Parathyroid adenoma (tissue), 2 donors: ENCODE results near the gene GRID1.

Experiments
- H2AFZ ChIP-seq: fragments of 300-600 bp; sonication (generic); one replicate; pipeline ENCODE4 v1.7.0; 2017; ENCODE audit warnings: antibody characterized with exemption, mild to moderate bottlenecking
- H3K27ac ChIP-seq: fragments of 300-600 bp; sonication (generic); one replicate; pipeline ENCODE4 v1.7.0; 2017
- H3K27me3 ChIP-seq: fragments of 300-600 bp; sonication (generic); one replicate; pipeline ENCODE4 v1.7.0; 2017; ENCODE audit warnings: low read length; ENCODE audit not compliant: control insufficient read depth, insufficient read depth
- H3K36me3 ChIP-seq: fragments of 300-600 bp; sonication (generic); one replicate; pipeline ENCODE4 v1.7.0; 2017; ENCODE audit warnings: low read length; ENCODE audit not compliant: control insufficient read depth, insufficient read depth
- H3K4me1 ChIP-seq: fragments of 300-600 bp; sonication (generic); one replicate; pipeline ENCODE4 v1.7.0; 2017; ENCODE audit warnings: control low read depth
- H3K4me2 ChIP-seq: fragments of 300-600 bp; sonication (generic); one replicate; pipeline ENCODE4 v1.7.0; 2017; ENCODE audit warnings: low read length
- H3K4me3 ChIP-seq: fragments of 300-600 bp; sonication (generic); one replicate; pipeline ENCODE4 v1.7.0; 2017; ENCODE audit warnings: low read depth, low read length
- H3K79me2 ChIP-seq: fragments of 300-600 bp; sonication (generic); one replicate; pipeline ENCODE4 v1.7.0; 2017; ENCODE audit warnings: control low read depth
- H3K9ac ChIP-seq: fragments of 300-600 bp; sonication (generic); one replicate; pipeline ENCODE4 v1.7.0; 2017; ENCODE audit warnings: mild to moderate bottlenecking
- H3K9me3 ChIP-seq: fragments of 300-600 bp; sonication (generic); one replicate; pipeline ENCODE4 v1.7.0; 2017; ENCODE audit warnings: low read length; ENCODE audit not compliant: control insufficient read depth
- TF ChIP-seq, protein P1 (sequence below): fragments of 300-600 bp; sonication (generic); IDR thresholded peaks from one replicate; pipeline ENCODE4 v1.7.0; 2017; ENCODE audit warnings: antibody characterized with exemption, mild to moderate bottlenecking
- donor health status: primary hyperparathyroidism.

Gene GRID1

GRCh38 chr10:86334488-86335085, 32.0 kb downstream of the GRID1 start:
- H3K4me2 ChIP-seq, result no peak overlapping the region

GRCh38 chr10:86333826-86334487, 32.6 kb downstream of the GRID1 start:
- TF ChIP-seq, protein P1, sequence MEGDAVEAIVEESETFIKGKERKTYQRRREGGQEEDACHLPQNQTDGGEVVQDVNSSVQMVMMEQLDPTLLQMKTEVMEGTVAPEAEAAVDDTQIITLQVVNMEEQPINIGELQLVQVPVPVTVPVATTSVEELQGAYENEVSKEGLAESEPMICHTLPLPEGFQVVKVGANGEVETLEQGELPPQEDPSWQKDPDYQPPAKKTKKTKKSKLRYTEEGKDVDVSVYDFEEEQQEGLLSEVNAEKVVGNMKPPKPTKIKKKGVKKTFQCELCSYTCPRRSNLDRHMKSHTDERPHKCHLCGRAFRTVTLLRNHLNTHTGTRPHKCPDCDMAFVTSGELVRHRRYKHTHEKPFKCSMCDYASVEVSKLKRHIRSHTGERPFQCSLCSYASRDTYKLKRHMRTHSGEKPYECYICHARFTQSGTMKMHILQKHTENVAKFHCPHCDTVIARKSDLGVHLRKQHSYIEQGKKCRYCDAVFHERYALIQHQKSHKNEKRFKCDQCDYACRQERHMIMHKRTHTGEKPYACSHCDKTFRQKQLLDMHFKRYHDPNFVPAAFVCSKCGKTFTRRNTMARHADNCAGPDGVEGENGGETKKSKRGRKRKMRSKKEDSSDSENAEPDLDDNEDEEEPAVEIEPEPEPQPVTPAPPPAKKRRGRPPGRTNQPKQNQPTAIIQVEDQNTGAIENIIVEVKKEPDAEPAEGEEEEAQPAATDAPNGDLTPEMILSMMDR, result no peak
- Histone ChIP-seq H3K9ac (no peak overlapping the region), H3K79me2 (no peaks in the 10 kb centered on the region), H3K36me3 (no peaks in the 10 kb centered on the region), H3K27me3 (no peaks in the 10 kb centered on the region), H3K4me2 (no peak overlapping the region), H2AFZ (no peak overlapping the region), H3K4me1 (no peaks in the 10 kb centered on the region), H3K9me3 (no peaks in the 10 kb centered on the region), H3K4me3 (no peak overlapping the region), H3K27ac (no peak overlapping the region)

More at GRCh38 chr10:86334488-86335085, 32.0 kb downstream of the GRID1 start:
- Histone ChIP-seq H3K4me3 (no peak overlapping the region), H3K9me3 (no peaks in the 10 kb centered on the region), H3K9ac (no peak overlapping the region), H3K36me3 (no peaks in the 10 kb centered on the region), H2AFZ (no peak overlapping the region), H3K79me2 (no peaks in the 10 kb centered on the region), H3K4me1 (no peaks in the 10 kb centered on the region), H3K27ac (no peak overlapping the region), H3K27me3 (no peaks in the 10 kb centered on the region)
- TF ChIP-seq, protein P1, result no peak

GRCh38 chr10:86331861-86332260, 34.7 kb downstream of the GRID1 start:
- Histone ChIP-seq H3K4me2 (no peak overlapping the region), H3K9me3 (no peaks in the 10 kb centered on the region), H3K27me3 (no peaks in the 10 kb centered on the region), H2AFZ (no peak overlapping the region), H3K36me3 (no peaks in the 10 kb centered on the region), H3K27ac (no peak overlapping the region), H3K4me1 (no peaks in the 10 kb centered on the region), H3K4me3 (no peak overlapping the region), H3K9ac (no peak overlapping the region), H3K79me2 (no peaks in the 10 kb centered on the region)
- TF ChIP-seq, protein P1, result no peak

GRCh38 chr10:86330778-86331763, 35.5 kb downstream of the GRID1 start:
- Histone ChIP-seq H3K9ac (no peak overlapping the region), H3K9me3 (no peaks in the 10 kb centered on the region), H3K27me3 (no peaks in the 10 kb centered on the region), H3K4me2 (no peak overlapping the region), H3K79me2 (no peaks in the 10 kb centered on the region), H2AFZ (no peak overlapping the region), H3K4me3 (no peak overlapping the region), H3K4me1 (no peaks in the 10 kb centered on the region), H3K36me3 (no peaks in the 10 kb centered on the region), H3K27ac (no peak overlapping the region)
- TF ChIP-seq, protein P1, result no peak
